Uterus (tissue), 4 donors: ENCODE measurements around the gene WFS1. TPM values are rescaled to one million over a fixed set of nuclear protein-coding genes. Genes with fewer than 3 reads are reported as not detected.

Experiments used
- DNase-seq, 2 donors: peaks; one replicate each; pipeline ENCODE4 v3.0.0-alpha.2; 2019 to 2020
- H3K27ac ChIP-seq, 2 donors: fragments of 200-600 bp; sonication (generic); 1 replicate in 1 of 2; 2 replicates in 1 of 2; pipeline ENCODE4 v1.5.1; 2016 to 2018
- H3K27me3 ChIP-seq, 2 donors: fragments of 200-600 bp; sonication (generic); one replicate each; pipeline ENCODE4 v1.5.1; 2018 to 2019; ENCODE audit warnings: control low read depth in 1 of 2
- H3K36me3 ChIP-seq, 2 donors: fragments of 200-600 bp; sonication (generic); one replicate each; pipeline ENCODE4 v1.5.1; 2019; ENCODE audit warnings: control low read depth in 1 of 2
- H3K4me1 ChIP-seq, 2 donors: fragments of 200-600 bp; sonication (generic); one replicate each; pipeline ENCODE4 v1.5.1; 2018 to 2019; ENCODE audit warnings: control low read depth in 1 of 2
- H3K4me3 ChIP-seq, 2 donors: fragments of 200-600 bp; sonication (generic); 1 replicate in 1 of 2; 2 replicates in 1 of 2; pipeline ENCODE4 v1.5.1; 2018 to 2019; ENCODE audit warnings: mild to moderate bottlenecking in 1 of 2
- H3K9me3 ChIP-seq, 2 donors: fragments of 200-600 bp; sonication (generic); one replicate each; pipeline ENCODE4 v1.5.1; 2019; ENCODE audit warnings: control low read depth in 1 of 2
- CTCF ChIP-seq, 4 experiments: fragments of 200-600 bp in 2 of 4; fragments of 450-650 bp in 2 of 4; sonication (generic) in 2 of 4; IDR thresholded peaks; one replicate each; pipeline ENCODE4 v1.5.1; 2016 to 2019; ENCODE audit warnings: antibody characterized with exemption in 4 of 4, mild to moderate bottlenecking in 2 of 4, moderate library complexity in 1 of 4
- POLR2A ChIP-seq, 2 donors: fragments of 450-650 bp; IDR thresholded peaks; one replicate each; pipeline ENCODE4 v1.6.1; 2016; ENCODE audit warnings: antibody characterized with exemption in 2 of 2, mild to moderate bottlenecking in 1 of 2, moderate library complexity in 1 of 2
- intact Hi-C: fragments of 100-400 bp; cut with DNase I; formaldehyde crosslinking; loops from one replicate; pipeline ENCODE4 v1.15.1; 2023; ENCODE audit warnings: low total_unique reads
- total RNA-seq, 4 donors: library from RNA; depleted of rRNA in 3 of 4; stranded (reverse); fragments of >200 nt in 3 of 4; gene quantifications; one replicate each; pipeline versions ENCODE4 v1.1.0 to v1.2.4, GENCODE V29; 2014 to 2023
- donor health status: DM: yes; HTN: yes; CAD: no.

WFS1 gene
- total RNA-seq, 4 donors from 2014 or later = 27.5 to 118 (median 51.9) TPM

GRCh38 chr4:6294705-6295421, 25.2 kb downstream of the WFS1 start:
- no peaks in the 10 kb centered on the region for H3K27me3 ChIP-seq
- no peaks in the 10 kb centered on the region for H3K4me1 ChIP-seq
- H3K36me3 ChIP-seq = no peaks in the 10 kb centered on the region
- no peak overlapping the region for H3K27ac ChIP-seq
- intact Hi-C loops = no loop called here
- DNase-seq = no peak
- H3K9me3 ChIP-seq = no peaks in the 10 kb centered on the region
- no peak overlapping the region for H3K4me3 ChIP-seq
- TF ChIP-seq CTCF (IDR thresholded peaks at IDR 0.05) (no peak), POLR2A (IDR thresholded peaks at IDR 0.05) (no peak)

- Histone ChIP-seq H3K9me3 (no peaks in the 10 kb centered on the region), H3K4me3 (no peak overlapping the region), H3K27ac (no peak overlapping the region), H3K27me3 (no peaks in the 10 kb centered on the region), H3K36me3 (no peaks in the 10 kb centered on the region), H3K4me1 (no peaks in the 10 kb centered on the region)
- no peak for DNase-seq
- TF ChIP-seq CTCF (IDR thresholded peaks at IDR 0.05) (no peak), POLR2A (IDR thresholded peaks at IDR 0.05) (no peak)
- intact Hi-C loops = no loop called here
Measured at GRCh38 chr4:6295495-6295894, 25.8 kb downstream of the WFS1 start.

- Histone ChIP-seq H3K27me3 (no peaks in the 10 kb centered on the region), H3K9me3 (no peaks in the 10 kb centered on the region), H3K4me3 (no peak overlapping the region), H3K4me1 (no peaks in the 10 kb centered on the region), H3K27ac (no peak overlapping the region), H3K36me3 (no peaks in the 10 kb centered on the region)
- TF ChIP-seq CTCF (IDR thresholded peaks at IDR 0.05) (no peak), POLR2A (IDR thresholded peaks at IDR 0.05) (no peak)
- intact Hi-C loops = no loop called here
- DNase-seq = no peak
Measured at GRCh38 chr4:6296026-6296425, 26.4 kb downstream of the WFS1 start.

- DNase-seq = no peak
- Histone ChIP-seq H3K9me3 (no peaks in the 10 kb centered on the region), H3K27ac (no peak overlapping the region), H3K4me3 (no peak overlapping the region), H3K27me3 (no peaks in the 10 kb centered on the region), H3K36me3 (no peaks in the 10 kb centered on the region), H3K4me1 (no peaks in the 10 kb centered on the region)
- TF ChIP-seq POLR2A (IDR thresholded peaks at IDR 0.05) (no peak), CTCF (IDR thresholded peaks at IDR 0.05) (no peak)
- intact Hi-C loops = no loop called here
Measured at GRCh38 chr4:6297266-6297815, 27.7 kb downstream of the WFS1 start.

GRCh38 chr4:6298035-6298434, 28.4 kb downstream of the WFS1 start:
- DNase-seq = no peak
- Histone ChIP-seq H3K4me3 (no peak overlapping the region), H3K27me3 (no peaks in the 10 kb centered on the region), H3K27ac (no peak overlapping the region), H3K9me3 (no peaks in the 10 kb centered on the region), H3K4me1 (no peaks in the 10 kb centered on the region), H3K36me3 (no peaks in the 10 kb centered on the region)
- no peak for TF ChIP-seq POLR2A (IDR thresholded peaks at IDR 0.05)
- no peak for TF ChIP-seq CTCF (IDR thresholded peaks at IDR 0.05)
- intact Hi-C loops = no loop called here
